KBM-7 (cell line): ENCODE measurements around the gene CRYBB1.

Experiments used
- DNase-seq: peaks from one replicate; pipeline ENCODE4 v3.0.0-alpha.2; 2015
- in situ Hi-C: fragments of 300-500 bp; cut with MboI; formaldehyde crosslinking; loops from 2 replicates; pipeline ENCODE4 v1.14.3; 2020; ENCODE audit warnings: low sequenced_read_pairs, low pct_unique_long_range_greater_than_20kb, mixed read lengths

The CRYBB1 gene

GRCh38 chr22:26564181-26564580, 53.6 kb downstream of the CRYBB1 start:
- no peak for DNase-seq
- in situ Hi-C loops = no loop called here

- in situ Hi-C loops = no loop called here
- DNase-seq = no peak
Measured at GRCh38 chr22:26563022-26563421, 54.8 kb downstream of the CRYBB1 start.

GRCh38 chr22:26561756-26562417, 55.9 kb downstream of the CRYBB1 start:
- in situ Hi-C loops = no loop called here
- no peak for DNase-seq

GRCh38 chr22:26559961-26560575, 57.8 kb downstream of the CRYBB1 start:
- in situ Hi-C loops = no loop called here

GRCh38 chr22:26558248-26558895, 59.5 kb downstream of the CRYBB1 start:
- no peak for DNase-seq
- in situ Hi-C loops = no loop called here

More at GRCh38 chr22:26559961-26560575, 57.8 kb downstream of the CRYBB1 start:
- DNase-seq = no peak

- DNase-seq = no peak
- in situ Hi-C loops = no loop called here
Measured at GRCh38 chr22:26556904-26557303, 60.9 kb downstream of the CRYBB1 start.

GRCh38 chr22:26555478-26555877, 62.3 kb downstream of the CRYBB1 start:
- in situ Hi-C loops = no loop called here

GRCh38 chr22:26554956-26555355, 62.9 kb downstream of the CRYBB1 start:
- DNase-seq = no peak
- in situ Hi-C loops = no loop called here

More at GRCh38 chr22:26555478-26555877, 62.3 kb downstream of the CRYBB1 start:
- DNase-seq = no peak

GRCh38 chr22:26553056-26553752, 64.6 kb downstream of the CRYBB1 start:
- in situ Hi-C loops = no loop called here

GRCh38 chr22:26552466-26552865, 65.4 kb downstream of the CRYBB1 start:
- DNase-seq = no peak
- in situ Hi-C loops = no loop called here

More at GRCh38 chr22:26553056-26553752, 64.6 kb downstream of the CRYBB1 start:
- DNase-seq = no peak

GRCh38 chr22:26551568-26551967, 66.3 kb downstream of the CRYBB1 start:
- no peak for DNase-seq
- in situ Hi-C loops = no loop called here

GRCh38 chr22:26550498-26551033, 67.3 kb downstream of the CRYBB1 start:
- DNase-seq = no peak
- in situ Hi-C loops = no loop called here

- in situ Hi-C loops = no loop called here
Measured at GRCh38 chr22:26549902-26550497, 67.8 kb downstream of the CRYBB1 start.

More at GRCh38 chr22:26549902-26550497, 67.8 kb downstream of the CRYBB1 start:
- no peak for DNase-seq
